K562 (cell line): ENCODE measurements around the gene LACTB. TPM values are rescaled to one million over a fixed set of nuclear protein-coding genes. Genes with fewer than 3 reads are reported as not detected.

ENCODE experiments used
- ARNT ChIP-seq, 2 experiments: fragments of 450-650 bp; IDR thresholded peaks; 2 replicates each; pipeline ENCODE4 v1.6.1; 2016; ENCODE audit warnings: mild to moderate bottlenecking in 1 of 2
- BRD9 ChIP-seq: fragments of 450-650 bp; IDR thresholded peaks from 2 replicates; pipeline ENCODE4 v1.6.1; 2018; ENCODE audit warnings: low read depth; ENCODE audit not compliant: partially characterized antibody
- DPF2 ChIP-seq: fragments of 450-650 bp; IDR thresholded peaks from 2 replicates; pipeline ENCODE4 v1.6.1; 2016
- LARP7 ChIP-seq: fragments of 450-650 bp; IDR thresholded peaks from 2 replicates; pipeline ENCODE4 v1.6.1; 2016
- MAZ ChIP-seq, 2 experiments: fragments of 450-650 bp in 1 of 2; sonication (generic) in 1 of 2; formaldehyde crosslinking; IDR thresholded peaks in 1 of 2; conservative IDR thresholded peaks in 1 of 2; 2 replicates each; pipeline versions ENCODE4 v1.4.0 to v1.5.0; 2020; ENCODE audit warnings: mild to moderate bottlenecking in 1 of 2, missing genetic modification reagents in 1 of 2
- MED1 ChIP-seq: sonication (generic); formaldehyde crosslinking; IDR thresholded peaks from 2 replicates; pipeline ENCODE4 v1.8.1; 2023; ENCODE audit warnings: missing genetic modification reagents, borderline replicate concordance
- SMARCC2 ChIP-seq: fragments of 450-650 bp; IDR thresholded peaks from 2 replicates; pipeline ENCODE4 v1.6.1; 2017; ENCODE audit warnings: antibody characterized with exemption, moderate library complexity, mild to moderate bottlenecking, low read depth
- ZNF57 ChIP-seq: fragments of 450-650 bp; formaldehyde crosslinking; IDR thresholded peaks from 2 replicates; pipeline ENCODE4 v1.4.0; 2020; ENCODE audit warnings: mild to moderate bottlenecking, moderate library complexity
- polyA plus RNA-seq, 8 experiments: library from polyadenylated mRNA; depleted of rRNA in 4 of 8; stranded (reverse) in 5 of 8; unstranded in 3 of 8; fragments of >200 nt; fragmentation: Nextera tagmentation in 2 of 8; fragmentation: Illumina TruSeq in 1 of 8; extraction: Ambion mirVana in 2 of 8; extraction: Trizol in 1 of 8; gene quantifications; 2 replicates each; pipeline versions ENCODE4 v1.2.1 to v1.2.3, GENCODE V29; 2011 to 2014; ENCODE audit warnings: inconsistent platforms in 1 of 8, missing spikeins in 1 of 8
- total RNA-seq, 7 experiments: library from RNA; depleted of rRNA in 6 of 7; stranded (reverse); fragments of >200 nt in 6 of 7; fragmentation: Illumina TruSeq in 2 of 7; extraction: Trizol in 2 of 7; gene quantifications; 2 replicates each; pipeline versions ENCODE4 v1.2.1 to v1.2.3, GENCODE V29; 2011 to 2021; ENCODE audit warnings: low replicate concordance in 1 of 7
- TF ChIP-seq, protein P1 (sequence below), 2 experiments: fragments of 450-650 bp in 1 of 2; sonication (generic) in 1 of 2; formaldehyde crosslinking in 1 of 2; IDR thresholded peaks; 2 replicates each; pipeline versions ENCODE4 v1.7.1 to v1.9.0; 2016 to 2022; ENCODE audit warnings: inconsistent platforms in 1 of 2, mild to moderate bottlenecking in 1 of 2, missing genetic modification reagents in 1 of 2
- TF ChIP-seq, protein P2 (sequence below): fragments of 450-650 bp; IDR thresholded peaks from 2 replicates; pipeline ENCODE4 v1.6.1; 2016; ENCODE audit warnings: borderline replicate concordance
- TF ChIP-seq, protein P3 (sequence below): sonication (generic); formaldehyde crosslinking; IDR thresholded peaks from 2 replicates; pipeline ENCODE4 v1.8.0; 2023; ENCODE audit warnings: mild to moderate bottlenecking, missing genetic modification reagents

The LACTB gene
- total and polyA plus RNA-seq, 9 of the 15 experiments (the other 6 are each of a cell fraction or from before 2014, with no cell fraction given): 3.1 to 15.5 (median 9.8) TPM

DNA sequence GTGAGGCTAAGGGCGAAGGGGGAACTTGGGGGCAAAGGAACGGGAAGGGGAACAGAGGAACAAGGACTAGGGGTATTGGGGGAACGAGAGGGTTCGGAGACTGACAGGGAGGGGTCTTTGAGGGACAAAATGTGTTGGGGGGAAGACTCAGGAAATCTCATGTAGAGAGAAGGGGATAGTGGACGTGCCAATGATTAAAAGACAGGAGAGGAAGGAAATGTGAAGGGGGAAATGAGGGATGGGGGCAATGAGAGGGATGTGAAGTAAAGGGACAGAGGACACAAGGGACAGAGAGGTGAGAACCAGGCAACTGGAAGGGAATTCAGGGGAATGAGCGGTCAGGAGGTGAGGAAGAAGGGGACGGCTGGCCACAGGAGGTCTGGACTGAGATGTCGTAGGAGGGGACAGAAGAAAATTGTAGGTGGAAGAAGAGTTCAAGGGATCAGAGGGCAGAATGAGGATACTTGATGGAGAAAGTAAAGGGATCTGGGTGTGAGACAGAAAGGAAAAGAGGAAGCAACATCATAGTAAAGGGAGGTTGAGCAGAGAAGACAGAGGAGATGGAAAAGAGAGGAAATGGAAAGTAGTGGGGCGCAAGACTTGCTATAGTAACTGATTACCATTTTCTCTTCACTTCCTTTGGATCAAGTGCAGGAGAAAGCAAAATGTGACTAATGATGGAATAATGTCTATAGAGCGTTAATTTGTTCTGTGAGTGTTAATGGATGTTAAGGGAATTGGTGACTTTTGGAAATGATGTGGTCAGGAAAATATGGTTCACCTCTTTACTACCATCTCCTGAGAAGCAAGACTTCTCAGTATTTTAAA lies 68.5 kb downstream of the LACTB start (continued):
- TF ChIP-seq BRD9 (peak; percentile 82), ZNF57 (no peak), ARNT (IDR thresholded peaks at IDR 0.05) (peak in 1 of 2 experiments; percentile 57; a peak in 1 of 4 replicates), MAZ (CRISPR knock-in tag; conservative IDR thresholded peaks at IDR 0.05 in 1 of 2, IDR thresholded peaks at IDR 0.05 in 1 of 2) (peak in 1 of 2 experiments; percentile 30; a peak in 1 of 4 replicates), LARP7 (0 out of 2 replicates have a peak, but pooled peaks have one; percentile 67), MED1 (CRISPR knock-in tag) (no peak), SMARCC2 (peak; percentile 17; the same call in 1 of the 2 replicates), DPF2 (peak; percentile 29; the same call in 1 of the 2 replicates)
- TF ChIP-seq, protein P1, sequence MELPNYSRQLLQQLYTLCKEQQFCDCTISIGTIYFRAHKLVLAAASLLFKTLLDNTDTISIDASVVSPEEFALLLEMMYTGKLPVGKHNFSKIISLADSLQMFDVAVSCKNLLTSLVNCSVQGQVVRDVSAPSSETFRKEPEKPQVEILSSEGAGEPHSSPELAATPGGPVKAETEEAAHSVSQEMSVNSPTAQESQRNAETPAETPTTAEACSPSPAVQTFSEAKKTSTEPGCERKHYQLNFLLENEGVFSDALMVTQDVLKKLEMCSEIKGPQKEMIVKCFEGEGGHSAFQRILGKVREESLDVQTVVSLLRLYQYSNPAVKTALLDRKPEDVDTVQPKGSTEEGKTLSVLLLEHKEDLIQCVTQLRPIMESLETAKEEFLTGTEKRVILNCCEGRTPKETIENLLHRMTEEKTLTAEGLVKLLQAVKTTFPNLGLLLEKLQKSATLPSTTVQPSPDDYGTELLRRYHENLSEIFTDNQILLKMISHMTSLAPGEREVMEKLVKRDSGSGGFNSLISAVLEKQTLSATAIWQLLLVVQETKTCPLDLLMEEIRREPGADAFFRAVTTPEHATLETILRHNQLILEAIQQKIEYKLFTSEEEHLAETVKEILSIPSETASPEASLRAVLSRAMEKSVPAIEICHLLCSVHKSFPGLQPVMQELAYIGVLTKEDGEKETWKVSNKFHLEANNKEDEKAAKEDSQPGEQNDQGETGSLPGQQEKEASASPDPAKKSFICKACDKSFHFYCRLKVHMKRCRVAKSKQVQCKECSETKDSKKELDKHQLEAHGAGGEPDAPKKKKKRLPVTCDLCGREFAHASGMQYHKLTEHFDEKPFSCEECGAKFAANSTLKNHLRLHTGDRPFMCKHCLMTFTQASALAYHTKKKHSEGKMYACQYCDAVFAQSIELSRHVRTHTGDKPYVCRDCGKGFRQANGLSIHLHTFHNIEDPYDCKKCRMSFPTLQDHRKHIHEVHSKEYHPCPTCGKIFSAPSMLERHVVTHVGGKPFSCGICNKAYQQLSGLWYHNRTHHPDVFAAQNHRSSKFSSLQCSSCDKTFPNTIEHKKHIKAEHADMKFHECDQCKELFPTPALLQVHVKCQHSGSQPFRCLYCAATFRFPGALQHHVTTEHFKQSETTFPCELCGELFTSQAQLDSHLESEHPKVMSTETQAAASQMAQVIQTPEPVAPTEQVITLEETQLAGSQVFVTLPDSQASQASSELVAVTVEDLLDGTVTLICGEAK (IDR thresholded peaks at IDR 0.05): peak; percentile 54; the same call in 1 of the 2 replicates
- TF ChIP-seq, protein P1 (CRISPR knock-in tag; IDR thresholded peaks at IDR 0.05): no peak
- TF ChIP-seq, protein P2, sequence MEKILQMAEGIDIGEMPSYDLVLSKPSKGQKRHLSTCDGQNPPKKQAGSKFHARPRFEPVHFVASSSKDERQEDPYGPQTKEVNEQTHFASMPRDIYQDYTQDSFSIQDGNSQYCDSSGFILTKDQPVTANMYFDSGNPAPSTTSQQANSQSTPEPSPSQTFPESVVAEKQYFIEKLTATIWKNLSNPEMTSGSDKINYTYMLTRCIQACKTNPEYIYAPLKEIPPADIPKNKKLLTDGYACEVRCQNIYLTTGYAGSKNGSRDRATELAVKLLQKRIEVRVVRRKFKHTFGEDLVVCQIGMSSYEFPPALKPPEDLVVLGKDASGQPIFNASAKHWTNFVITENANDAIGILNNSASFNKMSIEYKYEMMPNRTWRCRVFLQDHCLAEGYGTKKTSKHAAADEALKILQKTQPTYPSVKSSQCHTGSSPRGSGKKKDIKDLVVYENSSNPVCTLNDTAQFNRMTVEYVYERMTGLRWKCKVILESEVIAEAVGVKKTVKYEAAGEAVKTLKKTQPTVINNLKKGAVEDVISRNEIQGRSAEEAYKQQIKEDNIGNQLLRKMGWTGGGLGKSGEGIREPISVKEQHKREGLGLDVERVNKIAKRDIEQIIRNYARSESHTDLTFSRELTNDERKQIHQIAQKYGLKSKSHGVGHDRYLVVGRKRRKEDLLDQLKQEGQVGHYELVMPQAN: peak; percentile 65; the same call in 1 of the 2 replicates
- TF ChIP-seq, protein P3, sequence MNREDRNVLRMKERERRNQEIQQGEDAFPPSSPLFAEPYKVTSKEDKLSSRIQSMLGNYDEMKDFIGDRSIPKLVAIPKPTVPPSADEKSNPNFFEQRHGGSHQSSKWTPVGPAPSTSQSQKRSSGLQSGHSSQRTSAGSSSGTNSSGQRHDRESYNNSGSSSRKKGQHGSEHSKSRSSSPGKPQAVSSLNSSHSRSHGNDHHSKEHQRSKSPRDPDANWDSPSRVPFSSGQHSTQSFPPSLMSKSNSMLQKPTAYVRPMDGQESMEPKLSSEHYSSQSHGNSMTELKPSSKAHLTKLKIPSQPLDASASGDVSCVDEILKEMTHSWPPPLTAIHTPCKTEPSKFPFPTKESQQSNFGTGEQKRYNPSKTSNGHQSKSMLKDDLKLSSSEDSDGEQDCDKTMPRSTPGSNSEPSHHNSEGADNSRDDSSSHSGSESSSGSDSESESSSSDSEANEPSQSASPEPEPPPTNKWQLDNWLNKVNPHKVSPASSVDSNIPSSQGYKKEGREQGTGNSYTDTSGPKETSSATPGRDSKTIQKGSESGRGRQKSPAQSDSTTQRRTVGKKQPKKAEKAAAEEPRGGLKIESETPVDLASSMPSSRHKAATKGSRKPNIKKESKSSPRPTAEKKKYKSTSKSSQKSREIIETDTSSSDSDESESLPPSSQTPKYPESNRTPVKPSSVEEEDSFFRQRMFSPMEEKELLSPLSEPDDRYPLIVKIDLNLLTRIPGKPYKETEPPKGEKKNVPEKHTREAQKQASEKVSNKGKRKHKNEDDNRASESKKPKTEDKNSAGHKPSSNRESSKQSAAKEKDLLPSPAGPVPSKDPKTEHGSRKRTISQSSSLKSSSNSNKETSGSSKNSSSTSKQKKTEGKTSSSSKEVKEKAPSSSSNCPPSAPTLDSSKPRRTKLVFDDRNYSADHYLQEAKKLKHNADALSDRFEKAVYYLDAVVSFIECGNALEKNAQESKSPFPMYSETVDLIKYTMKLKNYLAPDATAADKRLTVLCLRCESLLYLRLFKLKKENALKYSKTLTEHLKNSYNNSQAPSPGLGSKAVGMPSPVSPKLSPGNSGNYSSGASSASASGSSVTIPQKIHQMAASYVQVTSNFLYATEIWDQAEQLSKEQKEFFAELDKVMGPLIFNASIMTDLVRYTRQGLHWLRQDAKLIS: no peak
